ENCODE results near the gene PVALB.

PVALB gene

GRCh38 chr22:36760786-36761185 is 56.0 kb downstream of the PVALB start:
- DNase-seq (ENCODE audit: low read depth), result no peak
- no peak for TF ChIP-seq CTCF (IDR thresholded peaks at IDR 0.05; ENCODE audit: low read length, missing control alignments)
- H3K4me3 ChIP-seq (replicated peaks; ENCODE audit: low read depth, low read length), result no peak overlapping the region

- no peak for TF ChIP-seq CTCF (IDR thresholded peaks at IDR 0.05; ENCODE audit: low read length, missing control alignments)
- DNase-seq (ENCODE audit: low read depth), result no peak
- no peak overlapping the region for H3K4me3 ChIP-seq (replicated peaks; ENCODE audit: low read depth, low read length)
These were observed 57.2 kb downstream of the PVALB start for GRCh38 chr22:36759481-36760159.

- H3K4me3 ChIP-seq (replicated peaks; ENCODE audit: low read depth, low read length), result no peak overlapping the region
- DNase-seq (ENCODE audit: low read depth), result no peak
- no peak for TF ChIP-seq CTCF (IDR thresholded peaks at IDR 0.05; ENCODE audit: low read length, missing control alignments)
These were observed 58.0 kb downstream of the PVALB start for GRCh38 chr22:36758792-36759271.

- DNase-seq (ENCODE audit: low read depth), result peak; percentile 73
- peak; percentile 79 for TF ChIP-seq CTCF (IDR thresholded peaks at IDR 0.05; ENCODE audit: low read length, missing control alignments)
- H3K4me3 ChIP-seq (replicated peaks; ENCODE audit: low read depth, low read length), result no peak overlapping the region
These were observed 59.1 kb downstream of the PVALB start for GRCh38 chr22:36757668-36758211.

- no peak for TF ChIP-seq CTCF (IDR thresholded peaks at IDR 0.05; ENCODE audit: low read length, missing control alignments)
- no peak for DNase-seq (ENCODE audit: low read depth)
- no peak overlapping the region for H3K4me3 ChIP-seq (replicated peaks; ENCODE audit: low read depth, low read length)
These were observed 59.8 kb downstream of the PVALB start for GRCh38 chr22:36756746-36757655.

GRCh38 chr22:36756031-36756430 is 60.8 kb downstream of the PVALB start:
- TF ChIP-seq CTCF (IDR thresholded peaks at IDR 0.05; ENCODE audit: low read length, missing control alignments), result no peak
- no peak for DNase-seq (ENCODE audit: low read depth)
- H3K4me3 ChIP-seq (replicated peaks; ENCODE audit: low read depth, low read length), result no peak overlapping the region
